DMS79 (cell line): Measurements from ENCODE around the gene SERPINB1.

ENCODE experiments used
- DNase-seq: peaks from one replicate; lab custom pipeline; 2025; lab: John Stamatoyannopoulos, UW

Gene SERPINB1

DNA sequence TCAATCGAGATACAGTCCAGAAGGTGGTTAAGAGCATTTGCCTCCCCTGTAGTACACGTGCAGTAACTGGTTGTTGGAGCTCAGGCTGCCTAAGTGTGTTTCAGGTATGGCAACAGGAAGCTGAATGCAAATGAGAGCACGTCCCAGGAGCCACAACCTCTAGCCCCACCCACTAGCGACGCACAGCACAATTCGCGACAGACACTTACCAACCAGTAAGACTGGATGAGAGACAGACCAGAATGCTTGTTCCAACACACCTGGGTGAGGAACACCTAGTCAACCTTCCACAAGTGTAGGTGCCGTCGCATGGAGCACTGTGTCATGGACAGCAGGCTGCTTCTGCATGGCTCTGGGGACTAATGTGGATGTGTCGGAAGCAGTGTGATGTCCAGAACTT, 7.2 kb upstream of the SERPINB1 start:
- DNase-seq, result no peak

DNA sequence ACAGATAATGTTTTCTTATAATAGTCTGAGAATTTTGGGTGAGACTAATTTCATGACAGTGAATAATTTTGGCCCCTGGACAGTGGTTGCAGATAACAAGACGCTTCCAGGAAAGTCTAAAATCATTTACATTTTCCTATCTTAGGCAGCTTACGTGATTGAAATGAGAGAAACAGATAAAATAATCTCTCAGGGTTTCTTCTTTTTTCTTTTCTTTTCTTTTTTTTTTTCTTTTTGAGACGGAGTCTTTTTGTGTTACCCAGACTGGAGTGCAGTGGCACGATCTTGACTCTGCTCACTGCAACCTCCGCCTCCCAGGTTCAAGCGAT, 4.2 kb upstream of the SERPINB1 start:
- DNase-seq, result no peak

DNA sequence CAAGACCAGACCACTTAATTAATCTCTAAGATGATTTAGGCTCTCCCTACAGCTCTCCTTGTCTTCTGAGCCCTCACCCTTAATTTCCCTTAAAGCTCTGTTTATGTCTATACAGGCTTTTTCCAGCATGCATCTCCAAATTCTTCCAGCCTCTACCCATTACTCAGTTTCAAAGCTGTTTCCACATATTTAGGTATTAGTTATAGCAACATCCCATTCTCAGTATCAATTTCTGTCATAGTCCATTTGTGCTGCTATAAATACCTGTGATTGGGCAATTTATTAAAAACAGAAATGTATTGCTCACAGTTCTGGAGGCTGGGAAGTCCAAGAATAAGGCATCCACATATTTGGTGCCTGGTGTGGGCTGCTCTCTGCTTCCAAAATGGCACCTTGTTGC, 2.3 kb upstream of the SERPINB1 start:
- no peak for DNase-seq

DNA sequence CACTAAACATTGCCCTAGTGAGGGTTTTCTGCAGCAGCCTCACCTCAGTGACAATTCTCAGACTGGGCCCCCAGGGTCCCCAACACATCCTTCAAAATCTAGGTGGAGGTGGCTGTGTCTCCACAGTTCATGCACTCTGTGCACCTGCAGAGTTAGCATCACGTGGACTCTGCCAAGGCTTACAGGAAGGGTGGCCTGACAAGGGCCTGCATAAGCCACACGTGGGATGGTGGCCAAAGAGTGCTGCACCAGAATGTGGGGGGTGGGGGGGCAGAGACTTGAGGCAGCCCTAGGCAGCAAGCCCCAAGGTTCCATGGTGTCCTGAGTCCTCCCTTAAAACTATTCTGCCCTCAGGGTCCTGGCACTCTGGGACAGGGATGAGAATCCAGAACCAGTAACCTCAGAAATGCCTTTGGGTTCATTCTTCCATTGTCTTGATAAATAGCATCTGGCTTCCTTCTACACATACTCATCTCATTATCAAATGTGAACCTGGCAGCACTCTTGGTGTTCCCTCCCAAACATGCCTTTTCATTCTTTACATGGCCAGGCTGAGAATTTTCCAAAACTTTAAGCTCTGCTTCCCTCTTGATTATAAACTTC, 1.6 kb upstream of the SERPINB1 start:
- no peak for DNase-seq

DNA sequence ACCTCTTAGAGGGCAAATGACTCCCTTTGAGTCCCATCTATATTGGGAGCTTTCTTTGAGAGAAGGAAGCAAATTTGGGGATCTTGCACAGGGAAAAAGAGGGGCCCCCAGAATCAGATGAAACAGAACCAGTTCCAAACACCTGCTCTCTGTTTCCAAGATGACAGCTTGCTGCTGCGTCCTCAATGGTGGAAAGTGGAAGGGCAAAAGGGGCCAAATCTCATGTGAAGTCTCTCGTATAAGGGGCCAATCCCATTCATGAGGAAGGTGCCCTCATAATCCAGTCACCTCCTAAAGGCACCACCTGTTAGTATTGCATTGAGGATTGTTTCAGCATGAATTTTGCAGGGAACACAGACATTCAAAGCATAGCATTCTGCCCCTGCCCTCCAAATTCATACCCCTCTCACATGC, 483 bp upstream of the SERPINB1 start:
- no peak for DNase-seq

DNA sequence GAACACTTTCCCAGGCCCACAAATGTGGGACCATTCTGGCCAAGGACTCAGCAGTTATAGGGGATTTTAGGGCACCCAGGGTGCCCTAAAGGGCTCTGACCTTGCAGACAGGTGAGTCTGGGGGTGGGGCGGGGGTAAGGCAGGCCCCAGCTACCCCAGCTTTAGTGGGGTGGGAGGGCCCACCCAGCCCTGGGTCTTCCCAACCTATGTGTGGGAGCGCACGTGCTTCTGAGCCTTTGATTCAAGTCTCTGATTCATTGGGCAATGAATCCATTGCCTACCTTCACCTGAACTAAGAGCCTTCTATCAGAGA, 958 bp downstream of the SERPINB1 start:
- no peak for DNase-seq

- DNase-seq, result no peak
Measured at GRCh38 chr6:2839982-2840748, 1.5 kb downstream of the SERPINB1 start.

GRCh38 chr6:2839195-2839981, 2.3 kb downstream of the SERPINB1 start:
- peak; percentile 5 for DNase-seq

- DNase-seq, result no peak
Measured at GRCh38 chr6:2838251-2838650, 3.4 kb downstream of the SERPINB1 start.

GRCh38 chr6:2834262-2834661, 7.4 kb downstream of the SERPINB1 start:
- DNase-seq, result no peak

DNA sequence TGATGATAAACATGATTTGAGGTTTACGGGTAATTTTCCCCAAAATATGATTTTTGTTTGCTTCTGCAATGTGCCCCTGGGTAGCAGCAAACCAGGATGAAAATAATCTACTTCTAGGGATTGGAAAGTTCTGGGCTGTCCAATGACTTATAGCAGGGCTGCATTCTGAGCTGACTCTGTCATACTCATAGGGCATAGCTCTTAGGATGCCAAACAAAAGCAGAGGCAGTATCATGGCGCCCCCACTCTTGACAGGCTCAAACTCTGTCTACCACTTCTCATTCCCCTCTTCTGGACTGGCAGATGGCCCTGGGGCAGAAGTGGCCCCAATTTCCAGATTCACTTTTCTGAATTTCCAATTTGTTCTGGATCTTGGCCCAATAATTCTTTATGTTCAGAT, 10.3 kb downstream of the SERPINB1 start:
- DNase-seq, result no peak

GRCh38 chr6:2830183-2830582, 11.5 kb downstream of the SERPINB1 start:
- DNase-seq, result no peak

- DNase-seq, result no peak
Measured at GRCh38 chr6:2829253-2829652, 12.4 kb downstream of the SERPINB1 start.

DNA sequence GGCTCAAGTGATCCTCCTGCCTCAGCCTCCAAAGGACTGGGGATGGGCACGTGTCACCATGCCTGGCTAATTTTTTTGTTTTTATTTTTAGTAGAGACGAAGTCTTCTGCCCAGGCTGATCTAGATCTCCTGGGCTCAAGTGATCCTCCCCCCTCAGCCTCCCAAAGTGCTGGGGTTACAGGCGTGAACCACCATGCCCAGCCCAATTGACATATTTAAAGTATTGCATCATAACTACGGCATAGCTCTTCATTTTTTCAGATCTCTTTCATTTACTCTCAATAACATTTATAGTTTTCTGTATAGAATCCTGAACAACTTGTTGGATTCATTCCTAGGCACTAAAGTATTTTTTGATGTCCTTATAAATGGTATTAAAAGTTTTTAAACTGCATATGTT, 13.0 kb downstream of the SERPINB1 start:
- DNase-seq, result no peak

DNA sequence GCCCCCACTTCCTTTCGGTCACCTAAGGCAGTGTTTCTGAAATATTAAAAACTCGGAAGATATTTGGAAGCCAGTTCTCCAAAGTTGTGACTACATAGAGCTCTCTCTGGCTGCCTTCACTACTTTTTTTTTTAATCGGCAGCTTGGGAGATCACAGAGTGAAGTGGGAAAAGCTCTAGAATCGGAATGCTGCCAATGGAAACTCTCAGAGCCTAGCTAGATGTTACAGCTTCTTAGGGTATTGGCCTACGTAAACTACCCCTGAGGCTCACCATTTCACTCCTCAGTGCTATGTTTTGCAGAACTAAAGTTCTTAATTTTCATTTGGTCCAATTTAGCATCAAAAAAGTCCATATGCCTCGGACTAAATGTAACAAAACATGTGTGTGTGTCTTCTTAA, 14.5 kb downstream of the SERPINB1 start:
- DNase-seq, result no peak

- DNase-seq, result no peak
Measured at GRCh38 chr6:2826131-2826530, 15.5 kb downstream of the SERPINB1 start.

GRCh38 chr6:2823104-2823850, 18.4 kb downstream of the SERPINB1 start:
- DNase-seq, result no peak

- no peak for DNase-seq
Measured at GRCh38 chr6:2821554-2821953, 20.1 kb downstream of the SERPINB1 start.

GRCh38 chr6:2820415-2820814, 21.2 kb downstream of the SERPINB1 start:
- no peak for DNase-seq

DNA sequence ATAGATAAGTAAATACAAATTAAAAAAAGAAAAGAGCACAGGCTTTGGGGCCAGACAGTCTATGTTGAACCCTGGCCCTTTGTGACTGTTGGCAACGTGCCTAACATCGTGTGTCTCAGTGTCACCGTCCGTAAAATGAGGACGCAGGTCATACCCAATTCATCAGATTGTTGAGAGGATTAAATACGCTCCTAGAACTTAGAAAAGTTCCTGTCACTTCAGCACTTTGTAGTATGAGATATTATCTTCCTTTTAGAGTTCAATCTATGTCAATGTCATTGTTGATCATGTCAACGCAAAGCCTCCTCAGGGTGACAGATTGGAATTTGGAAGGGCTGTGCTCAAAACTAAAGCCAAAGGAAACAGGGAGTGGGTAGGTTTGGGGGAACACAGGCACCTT, 21.7 kb downstream of the SERPINB1 start:
- no peak for DNase-seq

GRCh38 chr6:2819115-2819514, 22.5 kb downstream of the SERPINB1 start:
- DNase-seq, result no peak

DNA sequence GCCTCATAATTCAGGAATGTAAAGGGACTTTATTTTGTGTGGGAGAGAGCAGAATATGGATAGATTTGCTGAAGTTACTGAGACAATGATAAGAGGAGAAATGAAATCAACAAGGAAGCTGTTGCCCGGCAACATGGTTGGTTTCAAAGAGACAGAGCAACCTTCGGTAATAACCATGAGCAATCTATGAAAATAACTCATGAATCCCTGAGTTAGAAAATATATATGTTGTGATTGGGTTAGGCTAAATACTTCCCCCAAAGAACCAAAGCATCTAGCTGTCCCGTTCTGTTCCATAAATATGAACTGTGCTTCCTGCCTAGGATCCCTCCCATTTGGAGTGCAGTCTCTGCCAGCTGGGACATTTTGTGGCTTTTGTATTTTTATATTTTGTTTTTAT, 23.1 kb downstream of the SERPINB1 start:
- no peak for DNase-seq
